BJ (cell line): Measurements from ENCODE around the gene SAPCD2. TPM values are rescaled to one million over a fixed set of nuclear protein-coding genes. Genes with fewer than 3 reads are reported as not detected.
"Not testable (repeated sequence)": the region's sequence is repeated elsewhere in the genome, so short reads cannot be mapped to it uniquely, and the experiment has no call there.

Experiments used
- CTCF ChIA-PET: fragments of 350-600 bp; formaldehyde crosslinking; extraction: SDS; loops from one replicate; lab custom pipeline; 2021; ENCODE audit warnings: antibody characterized with exemption, inconsistent platforms; lab: Yijun Ruan, JAX
- POLR2A ChIA-PET: fragments of 300-600 bp; sonication (Branson Sonifier 250); formaldehyde crosslinking; extraction: SDS; loops from one replicate; lab custom pipeline; 2021; ENCODE audit warnings: antibody characterized with exemption; lab: Charles Lee
- DNase-seq: peaks from one replicate; pipeline ENCODE4 v3.0.0-alpha.2; 2011; ENCODE audit warnings: low read depth
- H3K27me3 ChIP-seq: 2 replicates; pipeline ENCODE4 v1.6.0; 2011; ENCODE audit warnings: low read length; ENCODE audit not compliant: control insufficient read depth, insufficient read depth
- H3K36me3 ChIP-seq: 2 replicates; pipeline ENCODE4 v1.5.1; 2011; ENCODE audit warnings: low read length; ENCODE audit not compliant: control insufficient read depth, insufficient read depth
- H3K4me3 ChIP-seq: 2 replicates; pipeline ENCODE4 v1.5.1; 2011; ENCODE audit warnings: low read depth, mild to moderate bottlenecking, control low read depth, low read length
- polyA plus RNA-seq: library from polyadenylated mRNA; depleted of rRNA; stranded (reverse); fragments of >200 nt; gene quantifications from 2 replicates; pipeline ENCODE4 v1.2.3, GENCODE V29; 2011
- TF ChIP-seq, protein P1 (sequence below): IDR thresholded peaks from 2 replicates; pipeline ENCODE4 v1.5.1; 2011; ENCODE audit warnings: low read depth, mild to moderate bottlenecking, control low read depth, inconsistent platforms, low read length, moderate library complexity; ENCODE audit not compliant: insufficient read depth

Gene SAPCD2
- polyA plus RNA-seq, 1 experiment: 8.6 TPM

GRCh38 chr9:137037035-137037434 lies 33.3 kb downstream of the SAPCD2 start:
- peaks cover 17% of the 10 kb centered on the region for H3K36me3 ChIP-seq
- H3K27me3 ChIP-seq: no peaks in the 10 kb centered on the region
- no peak for DNase-seq
- no peak overlapping the region for H3K4me3 ChIP-seq
- CTCF ChIA-PET: interaction anchor here (0.6 to 8.2 kb wide), 7 partner anchors 9 to 252 kb away, joined by 3 to 118 read pairs (median 27); partner anchors contain the start of genes ABCA2, C8G, NPDC1 and RNF224
- TF ChIP-seq, protein P1, sequence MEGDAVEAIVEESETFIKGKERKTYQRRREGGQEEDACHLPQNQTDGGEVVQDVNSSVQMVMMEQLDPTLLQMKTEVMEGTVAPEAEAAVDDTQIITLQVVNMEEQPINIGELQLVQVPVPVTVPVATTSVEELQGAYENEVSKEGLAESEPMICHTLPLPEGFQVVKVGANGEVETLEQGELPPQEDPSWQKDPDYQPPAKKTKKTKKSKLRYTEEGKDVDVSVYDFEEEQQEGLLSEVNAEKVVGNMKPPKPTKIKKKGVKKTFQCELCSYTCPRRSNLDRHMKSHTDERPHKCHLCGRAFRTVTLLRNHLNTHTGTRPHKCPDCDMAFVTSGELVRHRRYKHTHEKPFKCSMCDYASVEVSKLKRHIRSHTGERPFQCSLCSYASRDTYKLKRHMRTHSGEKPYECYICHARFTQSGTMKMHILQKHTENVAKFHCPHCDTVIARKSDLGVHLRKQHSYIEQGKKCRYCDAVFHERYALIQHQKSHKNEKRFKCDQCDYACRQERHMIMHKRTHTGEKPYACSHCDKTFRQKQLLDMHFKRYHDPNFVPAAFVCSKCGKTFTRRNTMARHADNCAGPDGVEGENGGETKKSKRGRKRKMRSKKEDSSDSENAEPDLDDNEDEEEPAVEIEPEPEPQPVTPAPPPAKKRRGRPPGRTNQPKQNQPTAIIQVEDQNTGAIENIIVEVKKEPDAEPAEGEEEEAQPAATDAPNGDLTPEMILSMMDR: no peak
- POLR2A ChIA-PET: no interaction called here

GRCh38 chr9:137035937-137036336 lies 34.4 kb downstream of the SAPCD2 start:
- ChIA-PET CTCF (interaction anchor here (0.7 to 8.2 kb wide), 27 partner anchors 8 to 270 kb away, joined by 3 to 118 read pairs (median 6); partner anchors contain the start of genes ABCA2, AJM1, C8G and CLIC3), POLR2A (no interaction called here)
- DNase-seq: no peak
- peaks cover 17% of the 10 kb centered on the region for H3K36me3 ChIP-seq
- TF ChIP-seq, protein P1: no peak
- H3K27me3 ChIP-seq: no peaks in the 10 kb centered on the region
- no peak overlapping the region for H3K4me3 ChIP-seq

DNA sequence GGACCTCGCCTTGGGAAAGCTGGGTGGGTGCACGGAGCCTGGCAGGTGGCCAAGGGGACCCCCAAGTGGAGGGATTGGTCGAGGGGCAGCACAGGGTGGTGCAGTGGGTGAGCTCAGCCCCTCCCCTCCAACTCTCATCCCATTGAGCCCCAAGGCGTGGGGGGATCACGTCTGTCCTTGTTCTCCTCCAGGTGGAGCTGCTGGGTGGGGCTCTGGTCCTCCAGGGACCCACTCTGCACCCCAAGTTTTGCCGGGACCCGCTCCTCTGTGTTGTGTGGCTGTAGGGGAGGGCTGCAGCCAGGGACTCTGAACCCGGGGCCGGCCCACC lies 34.9 kb downstream of the SAPCD2 start:
- CTCF ChIA-PET: interaction anchor here (0.7 to 8.2 kb wide), 42 partner anchors 9 to 548 kb away, joined by 3 to 118 read pairs (median 6); partner anchors contain the start of genes ABCA2, AJM1, C8G and CLIC3
- DNase-seq: no peak
- Histone ChIP-seq H3K4me3 (no peak overlapping the region), H3K27me3 (no peaks in the 10 kb centered on the region), H3K36me3 (peaks cover 16% of the 10 kb centered on the region)
- TF ChIP-seq, protein P1: no peak
- POLR2A ChIA-PET: no interaction called here

GRCh38 chr9:137034709-137035506 lies 35.4 kb downstream of the SAPCD2 start:
- no peak for DNase-seq
- POLR2A ChIA-PET: no interaction called here
- CTCF ChIA-PET: interaction anchor here (0.6 to 8.2 kb wide), 52 partner anchors 9 to 547 kb away, joined by 3 to 118 read pairs (median 4); partner anchors contain the start of genes ABCA2, AJM1, C8G and CLIC3
- peaks cover 13% of the 10 kb centered on the region for H3K36me3 ChIP-seq
- H3K4me3 ChIP-seq: no peak overlapping the region
- TF ChIP-seq, protein P1: peak; percentile 95
- no peaks in the 10 kb centered on the region for H3K27me3 ChIP-seq

GRCh38 chr9:137034039-137034708 lies 36.2 kb downstream of the SAPCD2 start:
- ChIA-PET CTCF (interaction anchor here (0.6 to 8.2 kb wide), 35 partner anchors 10 to 547 kb away, joined by 3 to 118 read pairs (median 6); partner anchors contain the start of genes ABCA2, AJM1, C8G and CLIC3), POLR2A (no interaction called here)
- H3K27me3 ChIP-seq: no peaks in the 10 kb centered on the region
- H3K4me3 ChIP-seq: no peak overlapping the region
- TF ChIP-seq, protein P1: no peak
- peaks cover 8% of the 10 kb centered on the region for H3K36me3 ChIP-seq
- no peak for DNase-seq

GRCh38 chr9:137033481-137033880 lies 36.9 kb downstream of the SAPCD2 start:
- CTCF ChIA-PET: interaction anchor here (2.1 to 8.2 kb wide), 4 partner anchors 11 to 87 kb away, joined by 8 to 118 read pairs (median 20); partner anchors contain the start of gene C8G
- H3K36me3 ChIP-seq, H3K27me3 ChIP-seq, POLR2A ChIA-PET, H3K4me3 ChIP-seq, DNase-seq: not testable (repeated sequence)
